HG02571 (cell line): Measurements from ENCODE around the gene HOXD12.

Experiments
- ATAC-seq: cut with Tn5 transposase; IDR thresholded peaks from one replicate; pipeline ENCODE4 v1.9.1; 2021; ENCODE audit warnings: mild to moderate bottlenecking, moderate library complexity; ENCODE audit not compliant: unreplicated experiment

The HOXD12 gene

DNA sequence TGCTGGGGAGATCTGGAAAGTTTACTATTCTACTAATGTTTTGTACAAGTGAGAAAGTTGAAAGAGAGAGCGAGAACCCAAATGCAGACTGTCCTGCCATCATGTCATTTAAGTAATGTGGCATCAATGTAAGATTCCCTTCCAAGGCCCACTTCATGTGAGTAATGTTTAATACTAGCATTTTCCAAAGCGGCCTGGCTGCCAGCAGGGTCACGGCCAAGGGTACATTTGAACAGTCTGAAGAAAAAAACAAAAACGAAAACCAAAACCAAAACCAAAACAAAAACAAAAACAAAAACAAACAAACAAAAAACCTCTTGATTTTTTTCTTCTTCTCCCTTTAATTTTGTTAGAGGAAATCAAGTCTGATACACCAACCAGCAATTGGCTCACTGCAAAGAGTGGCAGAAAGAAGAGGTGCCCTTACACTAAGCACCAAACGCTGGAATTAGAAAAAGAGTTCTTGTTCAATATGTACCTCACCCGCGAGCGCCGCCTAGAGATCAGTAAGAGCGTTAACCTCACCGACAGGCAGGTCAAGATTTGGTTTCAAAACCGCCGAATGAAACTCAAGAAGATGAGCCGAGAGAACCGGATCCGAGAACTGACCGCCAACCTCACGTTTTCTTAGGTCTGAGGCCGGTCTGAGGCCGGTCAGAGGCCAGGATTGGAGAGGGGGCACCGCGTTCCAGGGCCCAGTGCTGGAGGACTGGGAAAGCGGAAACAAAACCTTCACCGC lies 19.2 kb downstream of the HOXD12 start:
- ATAC-seq, result no peak

- no peak for ATAC-seq
Measured at GRCh38 chr2:176120364-176121189, 21.0 kb downstream of the HOXD12 start.

- no peak for ATAC-seq
Measured at GRCh38 chr2:176121190-176122051, 21.8 kb downstream of the HOXD12 start.

DNA sequence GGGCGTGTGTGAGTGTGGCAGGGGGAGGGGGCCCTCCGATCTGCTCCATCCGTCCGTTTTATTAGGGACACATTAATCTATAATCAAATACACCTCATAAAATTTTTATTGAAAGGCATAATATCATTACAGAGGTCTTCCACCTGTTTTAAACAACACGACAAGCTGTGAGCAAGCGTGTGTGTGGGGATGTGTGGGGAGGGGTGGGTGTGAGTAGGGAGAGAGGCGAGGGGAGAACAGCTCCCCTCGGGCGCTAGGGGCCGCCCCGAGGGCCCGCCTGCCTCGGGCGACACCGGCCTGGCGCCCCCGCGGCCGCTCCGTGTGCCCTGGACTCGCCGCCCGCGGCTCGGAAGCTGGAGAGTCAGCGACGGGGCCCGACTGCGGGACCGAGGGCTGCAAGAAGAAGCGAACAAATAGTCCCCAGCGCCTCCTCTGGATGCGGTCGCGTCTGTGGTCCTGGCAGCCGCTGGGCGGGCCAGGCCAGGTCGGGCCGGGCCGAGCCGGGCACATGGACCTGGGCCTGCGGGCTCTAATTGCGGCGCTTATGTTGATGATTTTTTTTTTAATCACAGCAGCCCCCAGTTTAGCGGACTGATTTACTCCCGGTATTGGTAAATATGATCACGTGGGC lies 22.6 kb downstream of the HOXD12 start:
- ATAC-seq, result no peak

DNA sequence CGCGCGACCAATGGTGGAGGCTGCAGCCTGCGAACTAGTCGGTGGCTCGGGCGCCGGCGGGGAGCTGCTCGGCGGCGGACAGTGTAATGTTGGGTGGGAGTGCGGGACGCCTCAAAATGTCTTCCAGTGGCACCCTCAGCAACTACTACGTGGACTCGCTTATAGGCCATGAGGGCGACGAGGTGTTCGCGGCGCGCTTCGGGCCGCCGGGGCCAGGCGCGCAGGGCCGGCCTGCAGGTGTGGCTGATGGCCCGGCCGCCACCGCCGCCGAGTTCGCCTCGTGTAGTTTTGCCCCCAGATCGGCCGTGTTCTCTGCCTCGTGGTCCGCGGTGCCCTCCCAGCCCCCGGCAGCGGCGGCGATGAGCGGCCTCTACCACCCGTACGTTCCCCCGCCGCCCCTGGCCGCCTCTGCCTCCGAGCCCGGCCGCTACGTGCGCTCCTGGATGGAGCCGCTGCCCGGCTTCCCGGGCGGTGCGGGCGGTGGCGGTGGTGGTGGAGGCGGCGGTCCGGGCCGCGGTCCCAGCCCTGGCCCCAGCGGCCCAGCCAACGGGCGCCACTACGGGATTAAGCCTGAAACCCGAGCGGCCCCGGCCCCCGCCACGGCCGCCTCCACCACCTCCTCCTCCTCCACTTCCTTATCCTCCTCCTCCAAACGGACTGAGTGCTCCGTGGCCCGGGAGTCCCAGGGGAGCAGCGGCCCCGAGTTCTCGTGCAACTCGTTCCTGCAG lies 23.3 kb downstream of the HOXD12 start, which contains the start of gene HOXD9:
TSS of gene HOXD9 (plus strand) at position 37 of the 728 bp plus-strand sequence. CDS start at position 87, 50 bp downstream.
- no peak for ATAC-seq

DNA sequence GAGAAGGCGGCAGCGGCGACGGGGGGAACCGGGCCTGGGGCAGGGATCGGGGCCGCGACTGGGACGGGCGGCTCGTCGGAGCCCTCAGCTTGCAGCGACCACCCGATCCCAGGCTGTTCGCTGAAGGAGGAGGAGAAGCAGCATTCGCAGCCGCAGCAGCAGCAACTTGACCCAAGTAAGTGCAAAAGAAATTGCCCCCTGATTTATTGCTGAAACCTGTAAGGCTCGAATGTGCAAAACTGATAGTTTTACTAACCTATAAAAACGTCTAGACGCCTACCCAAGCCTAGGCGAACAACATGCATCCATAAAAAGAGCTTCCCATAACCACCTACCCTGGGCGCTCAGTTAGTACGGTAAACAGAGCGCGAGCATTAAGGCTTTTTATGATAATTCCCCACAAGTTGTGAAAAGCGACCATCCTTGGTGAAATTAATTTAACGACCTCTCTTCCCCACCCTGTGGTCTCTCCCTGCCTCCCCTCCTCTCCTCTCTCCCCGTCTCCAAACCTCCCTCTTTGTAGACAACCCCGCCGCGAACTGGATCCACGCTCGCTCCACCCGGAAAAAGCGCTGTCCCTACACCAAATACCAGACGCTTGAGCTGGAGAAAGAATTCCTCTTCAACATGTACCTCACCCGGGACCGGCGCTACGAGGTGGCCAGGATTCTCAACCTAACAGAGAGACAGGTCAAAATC lies 24.0 kb downstream of the HOXD12 start:
- ATAC-seq, result no peak

GRCh38 chr2:176124110-176124946 lies 24.7 kb downstream of the HOXD12 start:
- ATAC-seq, result no peak

DNA sequence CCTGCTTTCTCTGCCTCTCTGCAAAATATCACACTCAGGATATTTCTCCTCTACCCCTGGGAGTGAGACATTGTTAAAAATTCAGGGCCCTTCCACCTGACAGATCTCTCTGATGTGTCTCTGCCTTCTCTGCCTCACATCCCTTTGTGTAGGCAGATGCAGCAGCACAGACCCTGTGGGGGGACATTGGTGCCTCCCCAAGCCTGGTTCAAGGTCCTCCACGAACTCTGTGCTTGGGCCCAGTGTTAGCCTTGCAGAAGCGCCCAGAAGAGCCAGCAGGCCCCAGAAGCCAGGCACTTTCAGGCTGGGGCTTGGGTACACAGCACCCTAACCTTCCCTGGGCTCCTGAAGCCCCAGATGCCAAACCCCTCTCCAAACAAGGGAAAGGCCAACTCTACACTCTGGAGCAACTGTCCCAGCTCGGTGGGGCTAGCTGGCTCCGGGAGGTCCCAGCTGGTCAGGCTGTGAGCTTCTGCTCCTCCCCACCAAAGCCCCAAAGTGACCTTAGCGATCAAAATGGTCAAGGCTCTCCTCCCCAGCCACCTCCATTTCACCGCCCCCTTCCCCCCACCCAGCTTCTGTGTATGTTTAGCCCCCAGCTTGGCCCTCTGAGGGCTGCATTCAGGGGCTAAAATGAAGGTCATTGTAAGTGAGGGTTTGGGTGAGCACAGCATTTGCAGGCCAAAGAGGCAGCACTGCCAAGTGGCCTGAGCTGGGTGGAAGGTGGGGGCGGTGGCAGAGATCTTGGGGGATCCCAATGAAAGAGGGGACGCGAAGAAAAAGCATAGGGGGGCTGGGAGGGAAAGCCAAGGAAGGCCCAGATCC lies 25.6 kb downstream of the HOXD12 start:
- no peak for ATAC-seq

- ATAC-seq, result no peak
Measured at GRCh38 chr2:176125772-176126054, 26.1 kb downstream of the HOXD12 start.

GRCh38 chr2:176126929-176127773 lies 27.6 kb downstream of the HOXD12 start:
- ATAC-seq, result no peak

- ATAC-seq, result no peak
Measured at GRCh38 chr2:176127774-176128072, 28.1 kb downstream of the HOXD12 start.

DNA sequence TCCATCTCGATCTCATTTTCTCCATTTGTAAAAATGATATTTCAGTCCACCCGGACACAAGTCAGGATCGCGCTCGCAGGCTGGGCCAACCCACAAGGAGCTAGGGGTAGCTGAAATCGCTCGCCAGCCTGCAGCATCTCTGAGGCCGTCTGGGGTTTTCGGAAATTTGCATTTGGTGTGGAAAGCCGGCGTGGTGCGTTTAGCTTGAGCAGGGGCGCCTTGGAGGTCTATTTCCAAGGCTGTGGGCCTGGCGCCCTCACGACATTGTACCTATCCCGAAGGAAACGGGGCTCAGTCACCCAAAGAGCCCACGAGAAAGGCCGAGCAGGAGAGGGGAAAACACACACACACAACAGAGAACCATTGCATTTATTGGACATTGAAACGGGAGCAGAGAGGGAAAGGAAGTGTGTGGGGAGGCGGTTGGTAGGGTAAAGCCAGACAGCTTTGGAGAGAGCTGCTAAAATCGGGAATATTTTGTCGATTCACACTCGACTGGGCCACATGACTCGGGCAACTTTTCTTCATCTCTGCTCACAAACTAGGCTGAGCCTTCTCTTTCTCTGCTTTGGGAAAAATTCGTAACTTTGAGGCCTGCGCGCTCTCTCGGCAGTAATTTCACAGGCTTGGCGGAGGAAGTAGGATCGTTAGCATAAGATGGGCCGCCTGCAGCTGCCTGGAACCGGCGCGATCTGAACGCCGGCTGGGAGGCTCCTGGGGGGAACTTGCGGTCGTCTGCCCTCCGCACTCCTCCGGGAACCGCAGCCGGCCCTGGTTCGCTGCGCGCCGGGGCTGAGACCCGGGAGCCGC lies 28.8 kb downstream of the HOXD12 start:
- no peak for ATAC-seq

DNA sequence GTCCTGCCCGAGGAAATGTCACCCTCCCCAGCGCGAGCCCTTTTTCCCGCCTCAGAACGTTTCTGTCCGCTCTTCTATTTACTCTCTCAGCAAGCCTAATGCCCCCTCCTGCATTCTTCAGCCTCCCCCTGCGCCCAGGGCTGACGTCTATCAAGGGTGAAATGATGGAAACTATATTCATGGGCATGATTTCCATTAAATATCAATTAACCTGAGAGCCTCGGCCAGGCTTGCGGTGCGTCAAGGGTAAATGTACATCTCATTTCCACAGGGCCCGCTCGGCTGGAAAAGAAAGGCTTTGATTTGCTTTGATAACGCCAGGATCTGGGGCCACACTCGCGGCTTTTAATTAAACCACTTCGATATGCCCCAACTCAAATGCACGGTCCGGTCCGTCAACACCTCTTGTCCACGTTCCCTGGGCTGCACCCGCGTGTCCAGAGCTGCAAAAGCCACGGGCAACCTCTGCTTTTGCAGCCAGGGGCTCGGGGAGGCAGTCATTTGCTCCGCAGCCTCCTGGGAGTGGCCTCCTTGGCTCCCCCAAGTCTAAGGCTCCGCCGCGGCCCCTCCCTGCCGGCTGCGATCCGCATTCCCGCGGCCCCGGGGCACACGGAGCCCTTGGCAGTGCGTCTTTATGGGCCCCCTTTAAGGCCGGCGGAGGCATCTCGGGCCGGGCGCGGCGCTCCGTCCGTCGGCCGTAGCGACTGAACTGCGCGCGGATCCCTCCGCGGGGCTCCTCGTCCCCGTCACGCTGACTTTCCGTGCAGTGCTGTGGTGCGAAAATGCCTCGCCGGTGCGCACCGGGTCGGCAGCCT lies 29.6 kb downstream of the HOXD12 start, which contains the start of gene HOXD8:
TSS of gene HOXD8 (plus strand) at position 724 of the 815 bp plus-strand sequence. CDS start 662 bp downstream, outside the sequence.
- ATAC-seq, result no peak

GRCh38 chr2:176129813-176130146 lies 30.2 kb downstream of the HOXD12 start:
- ATAC-seq, result no peak

- ATAC-seq, result no peak
Measured at GRCh38 chr2:176130147-176130956, 30.8 kb downstream of the HOXD12 start.
